Left ventricle myocardium superior (tissue), 1 donor: ENCODE data around the gene ATP8A2. TPM values are rescaled to one million over a fixed set of nuclear protein-coding genes. Genes with fewer than 3 reads are reported as not detected.

Experiments
- ATAC-seq: fragments of 200-7000 bp; cut with Tn5 transposase; one replicate; pipeline ENCODE4 v1.9.1; 2020; ENCODE audit warnings: mild to moderate bottlenecking, moderate library complexity
- DNase-seq: peaks from one replicate; pipeline ENCODE4 v3.0.0-alpha.2; 2020
- intact Hi-C: fragments of 100-400 bp; cut with micrococcal nuclease; formaldehyde crosslinking; loops from one replicate; pipeline ENCODE4 v1.11.0; 2022
- total RNA-seq: library from RNA; stranded (reverse); fragmentation: NEBNext Ultra II Directional; extraction: Animal tissue kit (Norgen Biotek cat#: 25700); gene quantifications from one replicate; pipeline ENCODE4 v1.2.1, GENCODE V29; 2021
- donor health status: DM: no; HTN: yes; CAD: no; lungs with severe emphysema.

The ATP8A2 gene
- total RNA-seq, 1 donor from 2014 or later, result 0.15 TPM

- intact Hi-C loops, result no loop called here
- no peak for DNase-seq
- no peak for ATAC-seq
Measured at GRCh38 chr13:25380082-25380481, 8.3 kb downstream of the ATP8A2 start.

- DNase-seq (no peak), ATAC-seq (no peak)
- intact Hi-C loops, result no loop called here
Measured at GRCh38 chr13:25380741-25381324, 9.1 kb downstream of the ATP8A2 start.

- DNase-seq (no peak), ATAC-seq (no peak)
- intact Hi-C loops, result no loop called here
Measured at GRCh38 chr13:25384758-25385410, 13.1 kb downstream of the ATP8A2 start.

- no peak for DNase-seq
- intact Hi-C loops, result no loop called here
- no peak for ATAC-seq
Measured at GRCh38 chr13:25391932-25392331, 20.2 kb downstream of the ATP8A2 start.

- no peak for ATAC-seq
- intact Hi-C loops, result no loop called here
Measured at GRCh38 chr13:25394402-25395060, 22.8 kb downstream of the ATP8A2 start.

GRCh38 chr13:25397763-25398162, 26.0 kb downstream of the ATP8A2 start:
- no peak for DNase-seq
- ATAC-seq, result no peak
- intact Hi-C loops, result no loop called here

More at GRCh38 chr13:25394402-25395060, 22.8 kb downstream of the ATP8A2 start:
- no peak for DNase-seq

GRCh38 chr13:25400925-25401324, 29.2 kb downstream of the ATP8A2 start:
- DNase-seq (no peak), ATAC-seq (no peak)
- intact Hi-C loops, result no loop called here

- DNase-seq, result no peak
- intact Hi-C loops, result no loop called here
- no peak for ATAC-seq
Measured at GRCh38 chr13:25401958-25402357, 30.2 kb downstream of the ATP8A2 start.

- DNase-seq, result no peak
- intact Hi-C loops, result no loop called here
- no peak for ATAC-seq
Measured at GRCh38 chr13:25406377-25406776, 34.6 kb downstream of the ATP8A2 start.

- DNase-seq, result no peak
- ATAC-seq, result no peak
- intact Hi-C loops, result no loop called here
Measured at GRCh38 chr13:25409938-25410337, 38.2 kb downstream of the ATP8A2 start.

GRCh38 chr13:25415241-25415640, 43.5 kb downstream of the ATP8A2 start:
- intact Hi-C loops, result no loop called here
- ATAC-seq (no peak), DNase-seq (no peak)

GRCh38 chr13:25417535-25417934, 45.8 kb downstream of the ATP8A2 start:
- ATAC-seq, result no peak
- no peak for DNase-seq
- intact Hi-C loops, result no loop called here

- ATAC-seq (no peak), DNase-seq (no peak)
- intact Hi-C loops, result no loop called here
Measured at GRCh38 chr13:25420161-25420560, 48.4 kb downstream of the ATP8A2 start.

- no peak for DNase-seq
Measured at GRCh38 chr13:25421612-25422011, 49.8 kb downstream of the ATP8A2 start.

GRCh38 chr13:25422153-25422552, 50.4 kb downstream of the ATP8A2 start:
- no peak for ATAC-seq
- no peak for DNase-seq
- intact Hi-C loops, result no loop called here

More at GRCh38 chr13:25421612-25422011, 49.8 kb downstream of the ATP8A2 start:
- intact Hi-C loops, result no loop called here
- ATAC-seq, result no peak

- ATAC-seq, result no peak
- DNase-seq, result no peak
- intact Hi-C loops, result no loop called here
Measured at GRCh38 chr13:25423831-25424230, 52.1 kb downstream of the ATP8A2 start.

- no peak for ATAC-seq
- DNase-seq, result no peak
- intact Hi-C loops, result no loop called here
Measured at GRCh38 chr13:25429466-25429865, 57.7 kb downstream of the ATP8A2 start.

GRCh38 chr13:25432691-25433090, 60.9 kb downstream of the ATP8A2 start:
- ATAC-seq (no peak), DNase-seq (no peak)
- intact Hi-C loops, result no loop called here

GRCh38 chr13:25440061-25440460, 68.3 kb downstream of the ATP8A2 start:
- intact Hi-C loops, result no loop called here
- no peak for DNase-seq
- ATAC-seq, result no peak

- intact Hi-C loops, result no loop called here
- ATAC-seq (no peak), DNase-seq (no peak)
Measured at GRCh38 chr13:25446261-25446660, 74.5 kb downstream of the ATP8A2 start.

GRCh38 chr13:25447396-25447795, 75.6 kb downstream of the ATP8A2 start:
- intact Hi-C loops, result no loop called here
- no peak for ATAC-seq

More at GRCh38 chr13:25447396-25447795, 75.6 kb downstream of the ATP8A2 start:
- DNase-seq, result no peak
